ENCODE data around the gene ATG4C.
"Not testable (repeated sequence)": the region's sequence is repeated elsewhere in the genome, so short reads cannot be mapped to it uniquely, and the experiment has no call there.

ATG4C gene

DNA sequence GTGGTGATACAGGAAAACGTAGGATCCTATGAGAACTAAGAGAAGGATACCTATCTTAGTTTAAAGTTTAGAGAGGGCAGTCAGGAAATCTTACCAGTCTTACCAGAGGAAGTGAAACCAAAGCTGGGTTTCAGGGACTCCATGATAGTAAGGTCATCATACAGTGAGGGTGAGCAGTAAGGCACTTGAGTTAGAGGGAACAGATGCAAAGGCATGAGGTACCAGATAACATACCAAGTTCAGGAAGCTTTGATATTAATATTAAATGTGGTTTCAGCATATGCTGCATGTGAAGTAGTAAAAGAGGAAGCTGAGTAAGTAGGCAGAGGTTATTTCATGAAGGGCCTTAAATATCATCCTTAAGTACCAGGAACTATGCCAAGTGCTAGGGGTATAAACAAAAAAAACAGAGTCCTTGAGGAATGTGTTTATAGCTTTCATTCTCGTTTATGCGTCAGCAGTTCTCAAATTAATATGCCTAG lies 16.9 kb downstream of the ATG4C start:
- POLR2A ChIA-PET, result no interaction called here
- TF ChIP-seq, protein P1, sequence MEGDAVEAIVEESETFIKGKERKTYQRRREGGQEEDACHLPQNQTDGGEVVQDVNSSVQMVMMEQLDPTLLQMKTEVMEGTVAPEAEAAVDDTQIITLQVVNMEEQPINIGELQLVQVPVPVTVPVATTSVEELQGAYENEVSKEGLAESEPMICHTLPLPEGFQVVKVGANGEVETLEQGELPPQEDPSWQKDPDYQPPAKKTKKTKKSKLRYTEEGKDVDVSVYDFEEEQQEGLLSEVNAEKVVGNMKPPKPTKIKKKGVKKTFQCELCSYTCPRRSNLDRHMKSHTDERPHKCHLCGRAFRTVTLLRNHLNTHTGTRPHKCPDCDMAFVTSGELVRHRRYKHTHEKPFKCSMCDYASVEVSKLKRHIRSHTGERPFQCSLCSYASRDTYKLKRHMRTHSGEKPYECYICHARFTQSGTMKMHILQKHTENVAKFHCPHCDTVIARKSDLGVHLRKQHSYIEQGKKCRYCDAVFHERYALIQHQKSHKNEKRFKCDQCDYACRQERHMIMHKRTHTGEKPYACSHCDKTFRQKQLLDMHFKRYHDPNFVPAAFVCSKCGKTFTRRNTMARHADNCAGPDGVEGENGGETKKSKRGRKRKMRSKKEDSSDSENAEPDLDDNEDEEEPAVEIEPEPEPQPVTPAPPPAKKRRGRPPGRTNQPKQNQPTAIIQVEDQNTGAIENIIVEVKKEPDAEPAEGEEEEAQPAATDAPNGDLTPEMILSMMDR (IDR thresholded peaks at IDR 0.05; ENCODE audit: control extremely low read depth, extremely low read depth, low read depth, missing control alignments), result no peak
- DNase-seq (ENCODE audit: extremely low spot score), result peak; percentile 75
- CTCF ChIA-PET, result interaction anchor here (1.0 to 1.1 kb wide), 2 partner anchors 20 to 39 kb away, joined by 3 read pairs; no protein-coding TSS in a partner anchor

DNA sequence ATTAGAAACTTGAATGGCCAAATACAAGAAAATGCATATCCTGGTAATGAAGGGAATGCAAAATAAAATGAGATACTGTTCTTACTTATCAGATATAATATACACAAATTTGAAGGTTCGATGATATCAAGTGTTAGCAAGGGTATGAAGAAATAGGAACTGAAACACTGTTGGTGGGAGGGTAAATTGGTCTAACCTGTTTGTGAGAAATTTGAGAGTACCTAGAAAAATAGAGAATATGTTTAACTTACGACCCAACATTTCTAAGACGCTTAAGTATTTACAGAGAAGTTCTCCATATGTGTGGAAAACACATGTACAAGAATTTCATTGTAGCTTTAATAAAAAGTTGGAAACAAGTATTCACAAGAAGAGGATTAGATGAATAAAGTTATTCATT lies 25.9 kb downstream of the ATG4C start:
- TF ChIP-seq, protein P1 (IDR thresholded peaks at IDR 0.05; ENCODE audit: control extremely low read depth, extremely low read depth, low read depth, missing control alignments), result no peak
- CTCF ChIA-PET, result no interaction called here

DNA sequence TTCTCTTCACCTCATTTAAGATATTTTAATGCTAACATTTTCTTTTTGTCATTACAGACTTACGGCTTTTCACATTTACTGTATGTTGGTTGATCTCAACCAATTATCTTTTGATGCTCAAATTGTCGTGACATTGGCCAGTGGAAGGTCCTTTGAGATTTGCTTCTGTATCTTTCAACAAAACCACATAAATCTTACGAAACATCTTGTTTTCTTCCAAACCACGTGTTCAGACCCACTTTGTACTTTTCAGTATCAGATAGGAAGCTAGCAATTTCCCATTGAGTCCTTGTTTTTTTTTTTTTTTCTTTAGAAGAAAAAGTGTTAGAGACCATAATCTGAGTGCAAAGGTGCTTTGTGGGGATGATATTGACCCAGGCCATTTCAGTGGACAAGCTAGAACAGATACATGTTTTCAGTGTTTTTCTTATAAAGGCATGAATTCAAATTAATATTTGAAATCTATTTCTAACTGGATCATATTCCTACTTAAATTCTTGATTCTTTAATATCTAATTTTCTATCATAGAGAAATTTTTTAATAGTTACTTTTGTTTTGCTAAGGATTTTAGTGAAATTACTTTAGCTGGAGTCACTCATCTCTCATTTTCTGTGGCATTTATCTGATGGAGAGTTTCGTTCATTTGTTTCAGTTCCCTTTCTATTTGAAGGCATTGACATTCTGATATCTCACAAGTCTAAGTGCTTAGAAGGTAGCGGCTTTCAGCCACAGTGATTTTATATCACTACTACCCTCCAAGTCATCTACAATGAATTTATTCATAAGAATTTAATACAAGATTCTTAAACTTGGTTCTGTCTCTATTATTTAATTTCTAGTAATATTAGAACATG lies 26.7 kb downstream of the ATG4C start:
- POLR2A ChIA-PET, result no interaction called here
- TF ChIP-seq, protein P1 (IDR thresholded peaks at IDR 0.05; ENCODE audit: control extremely low read depth, extremely low read depth, low read depth, missing control alignments), result no peak
- peak; percentile 44 for DNase-seq (ENCODE audit: extremely low spot score)
- CTCF ChIA-PET, result interaction anchor here (2.0 kb wide), 1 partner anchor 31 kb away, joined by 12 read pairs; no protein-coding TSS in a partner anchor

More for the DNA sequence above, 25.9 kb downstream of the ATG4C start:
- POLR2A ChIA-PET, result no interaction called here
- peak; percentile 12 for DNase-seq (ENCODE audit: extremely low spot score)

DNA sequence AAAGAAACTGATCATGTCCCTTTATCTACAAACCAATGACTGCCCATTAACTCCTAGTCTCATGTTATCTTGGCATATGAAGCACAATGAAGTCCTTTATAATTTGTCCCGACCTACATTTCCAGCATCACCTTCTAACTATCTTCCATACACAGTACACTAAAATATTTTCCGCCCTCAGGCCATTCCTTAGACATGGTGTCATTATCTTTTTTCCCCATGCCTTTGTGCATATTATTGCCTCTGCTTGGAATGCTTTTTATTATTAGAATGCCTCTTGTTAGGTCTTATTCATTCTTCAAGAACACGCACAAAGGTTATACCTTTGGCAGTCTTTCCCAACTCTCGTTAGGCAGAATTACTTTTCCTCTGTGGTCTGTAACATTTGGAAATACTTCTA lies 39.6 kb downstream of the ATG4C start:
- TF ChIP-seq, protein P1 (IDR thresholded peaks at IDR 0.05; ENCODE audit: control extremely low read depth, extremely low read depth, low read depth, missing control alignments), result no peak
- ChIA-PET CTCF (no interaction called here), POLR2A (no interaction called here)
- DNase-seq (ENCODE audit: extremely low spot score), result no peak

DNA sequence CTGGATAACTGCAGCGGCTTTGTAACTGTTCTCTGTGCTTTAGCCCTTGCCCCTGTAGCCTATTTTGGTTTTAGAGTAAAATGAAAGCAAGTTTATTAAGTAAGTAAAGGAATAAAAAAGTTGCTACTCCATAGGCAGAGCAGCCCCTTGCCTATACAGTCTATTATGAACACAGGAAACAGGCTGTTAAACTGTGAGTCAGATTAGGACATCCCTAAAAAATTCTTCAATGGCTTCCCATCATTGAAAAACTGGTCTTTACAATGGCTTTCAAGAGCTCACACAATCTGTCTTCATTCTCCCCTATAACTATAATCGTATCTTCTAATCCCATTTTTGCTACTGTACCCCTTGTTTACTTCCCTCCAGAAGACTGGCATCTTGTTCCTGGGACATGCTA lies 43.0 kb downstream of the ATG4C start:
- TF ChIP-seq, protein P1 (IDR thresholded peaks at IDR 0.05; ENCODE audit: control extremely low read depth, extremely low read depth, low read depth, missing control alignments), result no peak
- no peak for DNase-seq (ENCODE audit: extremely low spot score)
- CTCF ChIA-PET, result interaction anchor here (1.3 kb wide), 1 partner anchor 10 kb away, joined by 4 read pairs; no protein-coding TSS in a partner anchor
- POLR2A ChIA-PET, result no interaction called here

DNA sequence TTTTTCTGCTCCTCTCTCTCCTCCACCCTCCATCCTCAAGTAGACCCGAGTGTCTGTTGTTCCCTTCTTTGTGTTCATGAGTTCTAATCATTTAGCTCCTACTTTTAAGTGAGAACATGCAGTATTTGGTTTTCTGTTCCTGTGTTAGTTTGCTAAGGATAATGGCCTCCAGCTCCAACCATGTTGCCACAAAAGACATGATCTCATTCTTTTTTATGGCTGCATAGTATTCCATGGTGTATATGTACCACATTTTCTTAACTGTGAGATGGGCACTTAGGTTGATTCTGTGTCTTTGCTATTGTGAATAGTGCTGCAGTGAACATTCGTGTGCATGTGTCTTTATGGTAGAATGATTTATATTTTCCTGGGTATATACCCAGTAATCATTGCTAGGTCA lies 43.9 kb downstream of the ATG4C start:
- CTCF ChIA-PET, result interaction anchor here (1.3 kb wide), 2 partner anchors 9 to 14 kb away, joined by 4 to 6 read pairs; no protein-coding TSS in a partner anchor
- POLR2A ChIA-PET; DNase-seq (ENCODE audit: extremely low spot score): not testable (repeated sequence)

DNA sequence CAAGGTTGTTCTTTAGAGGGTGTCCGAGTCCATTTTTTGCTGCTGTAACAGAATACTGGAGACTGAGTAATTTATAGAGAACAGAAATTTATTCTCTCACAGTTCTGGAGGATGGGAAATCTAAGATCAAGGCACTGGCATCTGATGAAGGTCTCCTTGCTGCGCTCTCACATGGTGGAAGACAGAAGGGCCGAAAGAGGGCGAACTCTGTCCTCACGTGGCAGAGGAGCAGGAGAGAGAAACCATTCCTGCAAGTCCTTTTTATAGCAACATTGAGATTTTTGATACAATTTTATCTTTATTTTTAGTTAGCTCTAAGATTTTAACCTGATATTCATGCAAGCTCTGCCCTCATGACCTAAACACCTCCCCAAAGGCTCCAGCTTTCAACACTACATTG lies 48.3 kb downstream of the ATG4C start:
- DNase-seq (ENCODE audit: extremely low spot score), result no peak
- ChIA-PET CTCF (interaction anchor here (4.0 to 4.8 kb wide), 2 partner anchors 7 to 9 kb away, joined by 16 to 26 read pairs; no protein-coding TSS in a partner anchor), POLR2A (no interaction called here)
- TF ChIP-seq, protein P1 (IDR thresholded peaks at IDR 0.05; ENCODE audit: control extremely low read depth, extremely low read depth, low read depth, missing control alignments), result no peak

Measured in GM10248 (cell line).